ENCODE data around the gene CPSF2. TPM values are rescaled to one million over a fixed set of nuclear protein-coding genes. Genes with fewer than 3 reads are reported as not detected.
"Not testable (repeated sequence)": the region's sequence is repeated elsewhere in the genome, so short reads cannot be mapped to it uniquely, and the experiment has no call there.

Gene CPSF2
- total and polyA plus RNA-seq, 3 experiments from 2014 or later = 29.5 to 144 (median 134) TPM

DNA sequence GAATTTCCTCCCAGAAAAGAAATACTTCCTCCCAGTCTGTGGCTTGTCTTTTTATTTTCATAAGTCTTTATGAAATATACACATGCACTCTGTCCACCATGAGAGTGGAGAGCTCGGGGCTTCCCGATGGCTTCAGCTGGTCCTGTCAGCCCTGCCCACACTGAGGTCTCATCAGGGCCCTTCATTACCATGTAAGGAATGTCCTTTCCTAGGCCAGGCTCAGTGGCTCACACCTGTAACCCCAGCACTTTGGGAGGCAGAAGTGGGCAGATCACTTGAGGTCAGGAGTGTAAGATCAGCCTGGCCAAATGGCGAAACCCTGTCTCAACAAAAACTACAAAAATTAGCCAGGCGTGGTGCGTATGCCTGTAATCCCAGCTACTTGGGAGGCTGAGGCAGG is 77.0 kb downstream of the CPSF2 start:
- Mint-ChIP-seq H3K9me3 (no peaks in the 10 kb centered on the region), H3K4me3 (no peak overlapping the region), H3K36me3 (no peaks in the 10 kb centered on the region), H3K27ac (no peak overlapping the region), H3K4me1 (no peaks in the 10 kb centered on the region), H3K27me3 (peaks cover 8 to 21% of the 10 kb centered on the region in 2 donors)
- DNase-seq = no peak
- Histone ChIP-seq H3K36me3 (ENCODE audit: insufficient read depth, low read length) (no peaks in the 10 kb centered on the region), H3K9me3 (ENCODE audit: low read length) (no peaks in the 10 kb centered on the region), H3K4me3 (ENCODE audit: low read length) (no peak overlapping the region), H3K27ac (ENCODE audit: low read depth, low read length) (no peak overlapping the region), H3K4me1 (ENCODE audit: insufficient read depth, low read length) (no peaks in the 10 kb centered on the region), H3K27me3 (ENCODE audit: insufficient read depth, low read length, poor library complexity, severe bottlenecking) (no peaks in the 10 kb centered on the region)
- CTCF ChIA-PET = no interaction called here
- POLR2A ChIA-PET = no interaction called here

DNA sequence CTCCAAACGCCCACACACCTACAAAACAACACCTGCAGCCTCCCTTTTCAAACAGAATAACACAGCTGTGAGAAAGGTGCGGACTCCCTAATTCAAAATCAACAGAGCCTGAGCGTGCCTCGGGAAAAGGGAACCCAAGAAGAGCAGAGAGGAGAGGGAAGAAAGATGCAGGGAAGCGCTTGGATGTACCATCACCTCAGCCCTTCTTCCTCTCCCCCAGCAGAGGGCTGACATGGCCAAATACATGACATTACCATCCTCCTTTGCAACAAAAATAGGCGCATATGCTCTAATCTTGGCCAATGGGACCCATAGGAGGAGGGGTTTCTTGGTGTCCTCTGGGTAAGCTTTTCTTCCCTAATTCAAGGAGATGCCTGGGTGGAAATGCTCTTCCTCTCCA is 78.0 kb downstream of the CPSF2 start:
- ChIA-PET CTCF (no interaction called here), POLR2A (no interaction called here)
- H3K27ac Mint-ChIP-seq = peak overlapping the region in 1 of 8 donors; percentile 41
- no peak overlapping the region for H3K4me3 Mint-ChIP-seq
- no peaks in the 10 kb centered on the region for H3K9me3 Mint-ChIP-seq
- Histone ChIP-seq H3K4me3 (ENCODE audit: low read length) (no peak overlapping the region), H3K9me3 (ENCODE audit: low read length) (no peaks in the 10 kb centered on the region), H3K27me3 (ENCODE audit: insufficient read depth, low read length, poor library complexity, severe bottlenecking) (no peaks in the 10 kb centered on the region), H3K27ac (ENCODE audit: low read depth, low read length) (no peak overlapping the region), H3K36me3 (ENCODE audit: insufficient read depth, low read length) (no peaks in the 10 kb centered on the region), H3K4me1 (ENCODE audit: insufficient read depth, low read length) (no peaks in the 10 kb centered on the region)
- DNase-seq = no peak
- H3K4me1 Mint-ChIP-seq = no peaks in the 10 kb centered on the region
- H3K36me3 Mint-ChIP-seq = no peaks in the 10 kb centered on the region
- H3K27me3 Mint-ChIP-seq = peaks cover 8 to 21% of the 10 kb centered on the region in 2 donors

DNA sequence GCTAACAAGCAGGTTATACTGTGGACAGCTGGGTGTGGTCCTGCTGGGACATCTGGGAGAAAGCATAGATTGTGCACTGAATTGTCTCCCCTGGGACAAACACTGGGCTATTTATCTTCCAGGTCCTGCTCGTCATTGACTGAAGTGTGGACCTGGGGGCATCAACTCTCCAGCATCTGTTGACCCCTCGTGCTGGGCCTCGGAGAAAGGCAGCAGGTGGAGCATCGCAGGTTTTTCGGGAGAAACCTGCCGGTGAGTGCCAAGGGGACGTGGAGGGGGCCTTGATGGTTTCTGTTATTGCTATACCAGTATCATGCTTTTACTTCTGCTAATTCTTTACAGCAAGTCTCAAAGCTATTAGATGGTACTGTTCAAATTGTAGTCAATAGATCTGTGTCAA is 81.3 kb downstream of the CPSF2 start:
- H3K27me3 ChIP-seq (ENCODE audit: insufficient read depth, low read length, poor library complexity, severe bottlenecking) = no peaks in the 10 kb centered on the region
- Mint-ChIP-seq H3K27ac (no peak overlapping the region), H3K27me3 (peaks cover 7 to 22% of the 10 kb centered on the region in 2 donors), H3K36me3 (no peaks in the 10 kb centered on the region), H3K4me3 (no peak overlapping the region), H3K9me3 (no peaks in the 10 kb centered on the region), H3K4me1 (no peaks in the 10 kb centered on the region)
- POLR2A ChIA-PET = no interaction called here
- CTCF ChIA-PET = no interaction called here
- H3K27ac ChIP-seq (ENCODE audit: low read depth, low read length) = no peak overlapping the region
- DNase-seq = no peak
- no peaks in the 10 kb centered on the region for H3K9me3 ChIP-seq (ENCODE audit: low read length)
- no peaks in the 10 kb centered on the region for H3K36me3 ChIP-seq (ENCODE audit: insufficient read depth, low read length)
- no peaks in the 10 kb centered on the region for H3K4me1 ChIP-seq (ENCODE audit: insufficient read depth, low read length)
- H3K4me3 ChIP-seq (ENCODE audit: low read length) = no peak overlapping the region

DNA sequence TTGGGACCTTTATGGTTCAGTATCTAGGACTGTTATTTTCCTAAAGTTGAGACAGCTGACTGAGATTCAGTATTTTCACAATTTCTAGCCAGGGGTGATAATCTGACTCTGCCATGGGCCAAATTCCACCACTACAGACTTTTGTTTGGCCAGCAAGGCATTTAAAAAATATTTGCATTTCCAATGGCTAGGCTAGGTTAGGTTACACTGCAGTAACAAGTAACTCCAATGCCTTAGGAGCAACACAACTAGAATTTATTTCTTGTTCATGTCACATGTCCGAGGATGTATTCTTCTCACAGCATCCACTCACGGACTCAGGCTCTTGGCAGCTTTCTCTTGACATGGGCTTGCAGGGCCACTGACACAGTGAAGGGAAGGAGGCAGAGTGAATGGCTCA is 83.0 kb downstream of the CPSF2 start:
- Histone ChIP-seq H3K4me3 (ENCODE audit: low read length) (no peak overlapping the region), H3K9me3 (ENCODE audit: low read length) (no peaks in the 10 kb centered on the region), H3K27ac (ENCODE audit: low read depth, low read length) (no peak overlapping the region), H3K27me3 (ENCODE audit: insufficient read depth, low read length, poor library complexity, severe bottlenecking) (no peaks in the 10 kb centered on the region), H3K36me3 (ENCODE audit: insufficient read depth, low read length) (no peaks in the 10 kb centered on the region), H3K4me1 (ENCODE audit: insufficient read depth, low read length) (no peaks in the 10 kb centered on the region)
- DNase-seq = no peak
- no peaks in the 10 kb centered on the region for H3K36me3 Mint-ChIP-seq
- no peak overlapping the region for H3K4me3 Mint-ChIP-seq
- CTCF ChIA-PET = no interaction called here
- H3K27me3 Mint-ChIP-seq = peaks cover 6 to 21% of the 10 kb centered on the region in 2 donors
- H3K4me1 Mint-ChIP-seq = no peaks in the 10 kb centered on the region
- POLR2A ChIA-PET = no interaction called here
- no peaks in the 10 kb centered on the region for H3K9me3 Mint-ChIP-seq
- H3K27ac Mint-ChIP-seq = no peak overlapping the region

DNA sequence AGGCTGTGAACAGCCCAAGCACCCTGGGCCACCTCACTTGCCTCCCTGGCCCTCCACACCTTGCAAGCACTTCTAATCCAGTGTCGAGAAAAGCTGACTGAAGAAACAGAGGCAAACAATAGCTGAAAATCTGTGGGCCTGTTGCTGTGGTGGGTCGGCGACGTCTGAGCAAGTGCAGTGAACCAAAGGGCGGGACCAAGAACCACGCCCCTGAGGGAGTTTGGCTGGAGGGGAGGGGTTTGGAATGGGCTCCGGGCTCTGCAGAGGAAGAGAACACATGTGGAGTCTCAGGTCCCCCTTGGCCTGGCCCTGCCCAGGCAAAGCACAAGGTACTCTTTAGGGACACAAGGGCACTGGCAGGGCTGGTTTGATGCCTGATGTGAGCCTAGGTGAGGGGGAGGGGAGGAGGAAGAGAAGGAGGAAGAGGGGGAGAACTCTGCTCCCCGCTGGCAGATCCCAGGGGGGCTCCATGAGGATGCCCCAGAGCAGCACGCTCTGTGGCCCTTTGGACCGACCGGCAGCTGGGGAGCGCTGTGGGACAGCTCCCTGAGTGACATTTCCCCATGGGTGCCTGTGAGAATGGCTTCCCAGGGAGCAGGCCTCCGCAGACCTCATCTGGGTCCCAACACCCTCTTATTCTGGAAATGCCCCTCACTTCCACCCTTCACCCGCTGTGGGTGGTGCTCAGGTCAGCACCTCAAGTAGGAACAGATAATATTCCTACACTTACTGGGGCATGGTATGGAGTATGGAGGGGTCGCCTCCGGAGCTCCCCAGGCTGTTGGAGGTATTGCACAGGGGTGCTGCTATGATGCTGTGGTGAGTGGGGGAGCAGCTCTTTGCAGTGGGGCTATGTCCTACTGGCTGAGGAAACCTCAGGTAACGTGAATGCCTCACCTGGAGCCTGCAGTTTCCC is 85.5 kb downstream of the CPSF2 start:
- H3K27ac ChIP-seq (ENCODE audit: low read depth, low read length) = no peak overlapping the region
- H3K4me3 Mint-ChIP-seq = no peak overlapping the region
- no peaks in the 10 kb centered on the region for H3K4me1 ChIP-seq (ENCODE audit: insufficient read depth, low read length)
- CTCF ChIA-PET = no interaction called here
- peaks cover 0 to 8% (median 0%) of the 10 kb centered on the region in 3 donors for H3K36me3 Mint-ChIP-seq
- H3K4me1 Mint-ChIP-seq = no peaks in the 10 kb centered on the region
- peaks cover 0 to 8% (median 0%) of the 10 kb centered on the region in 5 donors for H3K9me3 Mint-ChIP-seq
- H3K36me3 ChIP-seq (ENCODE audit: insufficient read depth, low read length) = no peaks in the 10 kb centered on the region
- H3K27me3 ChIP-seq (ENCODE audit: insufficient read depth, low read length, poor library complexity, severe bottlenecking) = no peaks in the 10 kb centered on the region
- DNase-seq = no peak
- no peak overlapping the region for H3K4me3 ChIP-seq (ENCODE audit: low read length)
- H3K27me3 Mint-ChIP-seq = peaks cover 2 to 18% of the 10 kb centered on the region in 2 donors
- H3K27ac Mint-ChIP-seq = no peak overlapping the region
- POLR2A ChIA-PET = no interaction called here
- H3K9me3 ChIP-seq (ENCODE audit: low read length) = no peaks in the 10 kb centered on the region

DNA sequence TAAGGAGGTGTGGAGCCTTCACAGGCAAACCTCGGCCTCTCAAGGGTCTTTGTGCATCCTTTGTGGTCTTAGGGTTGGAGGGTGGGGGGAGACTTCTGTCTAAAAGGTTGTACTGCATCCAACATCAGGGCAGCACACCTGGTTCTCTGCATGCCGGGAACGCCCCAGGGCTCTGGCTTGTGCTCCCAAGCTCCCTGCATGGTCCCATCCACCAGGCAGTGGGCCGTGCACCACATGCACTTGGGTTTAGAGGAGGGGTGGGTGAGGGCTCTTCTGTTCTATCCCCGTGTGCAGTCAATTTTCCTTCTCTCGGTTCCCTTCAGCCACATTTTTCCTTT is 86.1 kb downstream of the CPSF2 start:
- peaks cover 2 to 18% of the 10 kb centered on the region in 2 donors for H3K27me3 Mint-ChIP-seq
- no peak overlapping the region for H3K4me3 Mint-ChIP-seq
- POLR2A ChIA-PET = no interaction called here
- H3K36me3 ChIP-seq (ENCODE audit: insufficient read depth, low read length) = no peaks in the 10 kb centered on the region
- no peak for DNase-seq
- H3K9me3 Mint-ChIP-seq = peaks cover 0 to 9% (median 0%) of the 10 kb centered on the region in 5 donors
- CTCF ChIA-PET = no interaction called here
- H3K36me3 Mint-ChIP-seq = peaks cover 0 to 8% (median 0%) of the 10 kb centered on the region in 3 donors
- H3K4me1 ChIP-seq (ENCODE audit: insufficient read depth, low read length) = no peaks in the 10 kb centered on the region
- no peaks in the 10 kb centered on the region for H3K27me3 ChIP-seq (ENCODE audit: insufficient read depth, low read length, poor library complexity, severe bottlenecking)
- H3K27ac Mint-ChIP-seq = no peak overlapping the region
- no peak overlapping the region for H3K27ac ChIP-seq (ENCODE audit: low read depth, low read length)
- no peaks in the 10 kb centered on the region for H3K9me3 ChIP-seq (ENCODE audit: low read length)
- no peaks in the 10 kb centered on the region for H3K4me1 Mint-ChIP-seq
- no peak overlapping the region for H3K4me3 ChIP-seq (ENCODE audit: low read length)

DNA sequence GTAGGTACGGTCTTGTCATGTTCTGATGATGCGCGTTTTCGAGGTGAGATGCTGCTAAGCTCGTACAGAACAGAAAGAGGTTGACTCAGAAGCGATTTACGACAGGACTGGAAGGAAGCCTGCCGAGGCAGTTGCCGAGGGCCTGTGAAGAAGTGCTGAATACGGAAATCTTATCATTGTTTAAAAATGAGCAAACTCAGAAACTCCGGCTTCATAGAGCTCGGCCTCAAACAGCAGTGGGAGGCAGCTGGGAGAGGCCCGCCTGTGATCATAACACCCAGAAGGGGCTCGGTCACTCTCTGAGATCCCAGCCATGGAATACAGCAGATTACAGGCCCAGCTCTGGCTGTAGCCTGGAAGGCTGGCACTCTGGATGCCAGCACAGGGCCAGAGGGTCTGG is 87.4 kb downstream of the CPSF2 start:
- DNase-seq = no peak
- no peaks in the 10 kb centered on the region for H3K4me1 ChIP-seq (ENCODE audit: insufficient read depth, low read length)
- H3K27me3 Mint-ChIP-seq = peaks cover 2 to 18% of the 10 kb centered on the region in 2 donors
- no peak overlapping the region for H3K27ac ChIP-seq (ENCODE audit: low read depth, low read length)
- H3K27ac Mint-ChIP-seq = no peak overlapping the region
- H3K36me3 Mint-ChIP-seq = peaks cover 0 to 8% (median 0%) of the 10 kb centered on the region in 3 donors
- ChIA-PET POLR2A (no interaction called here), CTCF (no interaction called here)
- no peak overlapping the region for H3K4me3 Mint-ChIP-seq
- H3K27me3 ChIP-seq (ENCODE audit: insufficient read depth, low read length, poor library complexity, severe bottlenecking) = no peaks in the 10 kb centered on the region
- H3K4me1 Mint-ChIP-seq = no peaks in the 10 kb centered on the region
- H3K4me3 ChIP-seq (ENCODE audit: low read length) = no peak overlapping the region
- H3K9me3 ChIP-seq (ENCODE audit: low read length) = no peaks in the 10 kb centered on the region
- H3K9me3 Mint-ChIP-seq = peaks cover 0 to 9% (median 0%) of the 10 kb centered on the region in 5 donors
- H3K36me3 ChIP-seq (ENCODE audit: insufficient read depth, low read length) = no peaks in the 10 kb centered on the region

DNA sequence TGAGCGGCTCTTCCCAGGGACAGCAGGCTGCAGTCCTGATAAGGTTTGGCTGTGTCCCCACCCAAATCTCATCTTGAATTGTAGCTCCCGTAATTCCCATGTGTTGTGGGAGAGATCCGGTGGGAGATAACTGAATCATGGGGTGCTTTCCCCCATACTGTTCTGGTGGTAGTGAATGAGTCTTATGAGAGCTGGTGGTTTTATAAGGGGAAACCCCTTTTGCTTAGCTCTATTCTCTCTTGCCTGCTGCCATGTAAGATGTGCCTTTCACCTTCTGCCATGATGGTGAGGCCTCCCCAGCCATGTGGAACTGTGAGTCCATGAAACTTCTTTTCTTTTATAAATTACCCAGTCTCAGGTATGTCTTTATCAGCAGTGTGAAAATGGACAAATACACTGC is 91.4 kb downstream of the CPSF2 start:
- H3K36me3 ChIP-seq (ENCODE audit: insufficient read depth, low read length); H3K27ac ChIP-seq (ENCODE audit: low read depth, low read length); H3K9me3 Mint-ChIP-seq; H3K4me1 Mint-ChIP-seq; CTCF ChIA-PET; POLR2A ChIA-PET; DNase-seq; H3K27ac Mint-ChIP-seq; H3K4me3 Mint-ChIP-seq; H3K27me3 ChIP-seq (ENCODE audit: insufficient read depth, low read length, poor library complexity, severe bottlenecking); H3K4me1 ChIP-seq (ENCODE audit: insufficient read depth, low read length); H3K9me3 ChIP-seq (ENCODE audit: low read length); H3K4me3 ChIP-seq (ENCODE audit: low read length); H3K36me3 Mint-ChIP-seq: not testable (repeated sequence)
- peaks cover 11 to 28% of the 10 kb centered on the region in 2 donors for H3K27me3 Mint-ChIP-seq
